ENCODE data around the gene RBM39.
"Not testable (repeated sequence)": the region's sequence is repeated elsewhere in the genome, so short reads cannot be mapped to it uniquely, and the experiment has no call there.

RBM39 gene

GRCh38 chr20:35741892-35742740, at the start of gene RBM39:
Gene RBM39, minus strand, starts transcription at chr20:35742260. Its CDS starts 1,386 bp downstream, at chr20:35740874.
- ATAC-seq (peak; percentile 93), DNase-seq (peak; percentile 99)

GRCh38 chr20:35791821-35792220, 49.8 kb upstream of the RBM39 start:
- peak; percentile 69 for ATAC-seq
- DNase-seq, result no peak

- no peak for DNase-seq
- no peak for ATAC-seq
These were observed 49.0 kb upstream of the RBM39 start for GRCh38 chr20:35791097-35791496.

GRCh38 chr20:35788796-35789195, 46.7 kb upstream of the RBM39 start:
- ATAC-seq, result no peak
- DNase-seq, result no peak

- ATAC-seq, DNase-seq: not testable (repeated sequence)
These were observed 43.5 kb upstream of the RBM39 start for GRCh38 chr20:35785541-35785940.

GRCh38 chr20:35783811-35784210, 41.8 kb upstream of the RBM39 start:
- DNase-seq, ATAC-seq: not testable (repeated sequence)

- DNase-seq, result no peak
These were observed 34.5 kb upstream of the RBM39 start for GRCh38 chr20:35776513-35777101.

GRCh38 chr20:35774391-35774790, 32.3 kb upstream of the RBM39 start:
- DNase-seq, result no peak

More at GRCh38 chr20:35776513-35777101, 34.5 kb upstream of the RBM39 start:
- no peak for ATAC-seq

GRCh38 chr20:35773154-35773751, 31.2 kb upstream of the RBM39 start:
- no peak for ATAC-seq

More at GRCh38 chr20:35774391-35774790, 32.3 kb upstream of the RBM39 start:
- ATAC-seq, result no peak

GRCh38 chr20:35772563-35773058, 30.6 kb upstream of the RBM39 start:
- DNase-seq (no peak), ATAC-seq (no peak)

More at GRCh38 chr20:35773154-35773751, 31.2 kb upstream of the RBM39 start:
- peak; percentile 36 for DNase-seq

GRCh38 chr20:35771689-35772562, 29.9 kb upstream of the RBM39 start, which contains the start of gene PHF20:
Gene PHF20, plus strand, starts transcription at chr20:35772015. Its CDS starts 29,508 bp downstream, at chr20:35801523.
- ATAC-seq, result peak; percentile 95
- DNase-seq, result peak; percentile 100

- DNase-seq, result no peak
- no peak for ATAC-seq
These were observed 29.3 kb upstream of the RBM39 start for GRCh38 chr20:35771367-35771688.

GRCh38 chr20:35768731-35769664, 26.9 kb upstream of the RBM39 start:
- ATAC-seq (peak; percentile 19), DNase-seq (peak; percentile 66)

- ATAC-seq, result peak; percentile 10
- DNase-seq, result peak; percentile 70
These were observed 25.8 kb upstream of the RBM39 start for GRCh38 chr20:35767683-35768481.

GRCh38 chr20:35766843-35767242, 24.8 kb upstream of the RBM39 start:
- ATAC-seq (no peak), DNase-seq (no peak)

- not testable (repeated sequence) for DNase-seq, ATAC-seq
These were observed 22.9 kb upstream of the RBM39 start for GRCh38 chr20:35764936-35765335.

GRCh38 chr20:35762461-35762860, 20.4 kb upstream of the RBM39 start:
- no peak for ATAC-seq

GRCh38 chr20:35761548-35761947, 19.5 kb upstream of the RBM39 start:
- DNase-seq, ATAC-seq: not testable (repeated sequence)

More at GRCh38 chr20:35762461-35762860, 20.4 kb upstream of the RBM39 start:
- DNase-seq, result no peak

GRCh38 chr20:35757098-35757705, 15.1 kb upstream of the RBM39 start:
- no peak for ATAC-seq
- no peak for DNase-seq

Data from stimulated activated naive CD8-positive, alpha-beta T cell treated with anti-CD3 and anti-CD28 coated beads, Interleukin-15, Interleukin-2, amounts not matched to agents 100 U/mL and 50 U/mL, for 24 hours (primary cell).